HG03108 (cell line): ENCODE measurements around the gene MTRF1.

Experiments used
- ATAC-seq: cut with Tn5 transposase; IDR thresholded peaks from one replicate; pipeline ENCODE4 v1.9.1; 2021; ENCODE audit warnings: moderate library complexity; ENCODE audit not compliant: unreplicated experiment

MTRF1 gene

DNA sequence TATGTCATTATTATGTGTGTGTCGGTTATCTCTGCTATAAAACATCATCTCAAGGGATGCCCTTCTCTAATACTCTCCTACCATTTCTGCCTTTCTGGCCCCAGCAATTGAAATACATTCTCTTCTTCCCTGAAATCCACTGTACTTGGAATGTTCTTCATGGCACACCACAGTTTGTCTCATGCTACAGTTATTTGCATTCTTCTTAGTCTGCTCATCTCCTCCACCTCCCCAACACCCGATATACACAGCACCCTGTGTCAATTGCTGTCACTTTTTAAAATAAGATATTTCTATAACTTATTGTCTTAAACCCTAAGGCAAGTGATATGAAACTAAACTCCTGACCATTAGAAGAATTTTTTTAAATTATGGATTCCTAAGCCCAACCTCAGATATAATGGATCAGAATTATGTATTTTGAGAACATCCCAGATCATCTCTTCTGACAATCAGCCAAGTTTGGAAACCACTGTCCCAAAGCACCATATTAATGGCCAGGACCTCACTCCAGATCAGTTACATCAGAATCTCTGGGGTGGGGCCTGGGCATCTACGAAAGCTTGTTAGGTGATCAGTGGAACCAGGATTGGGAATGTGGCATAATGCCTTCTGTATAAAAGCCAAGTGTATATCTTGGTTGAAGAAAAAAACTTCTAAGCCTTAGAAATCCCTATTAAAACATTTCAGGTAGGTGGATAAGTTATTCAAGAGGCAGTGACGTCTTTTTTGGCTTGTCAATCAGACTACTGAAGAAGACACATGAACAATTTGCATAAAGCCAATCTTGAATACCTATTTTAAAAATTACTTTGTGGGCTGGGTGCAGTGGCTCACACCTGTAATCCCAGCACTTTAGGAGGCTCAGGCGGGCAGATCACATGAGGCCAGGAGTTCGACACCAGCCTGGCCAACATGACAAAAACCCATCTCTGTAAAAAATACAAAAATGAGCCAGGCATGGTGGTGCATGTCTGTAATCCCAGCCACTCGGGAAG, 39.0 kb downstream of the MTRF1 start:
- ATAC-seq = no peak

DNA sequence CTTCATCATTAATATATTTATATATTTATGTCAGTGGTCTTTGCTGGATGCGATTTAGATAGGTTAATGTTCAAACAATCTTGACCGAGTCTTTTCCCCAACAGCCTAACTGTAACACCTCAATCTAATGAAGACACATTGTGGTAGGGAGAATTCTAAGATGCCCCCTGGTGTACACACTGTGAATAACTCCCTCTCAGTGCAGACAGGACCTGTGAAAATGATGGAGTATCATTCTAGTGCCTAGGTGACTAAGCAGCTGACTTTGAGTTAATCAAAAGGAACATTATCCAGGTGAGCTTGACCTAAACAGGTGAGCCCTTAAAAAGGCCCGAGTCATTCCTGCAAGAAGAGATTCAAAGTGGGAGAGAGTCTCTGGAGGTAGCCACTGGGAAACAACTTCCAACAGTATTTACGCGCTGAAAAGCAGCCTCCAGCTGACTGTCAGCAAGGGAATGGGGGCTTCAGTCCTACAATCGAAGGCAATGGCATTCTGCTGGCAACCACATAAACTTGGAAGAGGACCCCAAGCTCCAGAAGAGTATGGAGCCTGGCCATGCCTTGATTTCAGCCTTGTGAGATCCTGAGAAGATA, 41.0 kb downstream of the MTRF1 start:
- peak; percentile 86 for ATAC-seq

DNA sequence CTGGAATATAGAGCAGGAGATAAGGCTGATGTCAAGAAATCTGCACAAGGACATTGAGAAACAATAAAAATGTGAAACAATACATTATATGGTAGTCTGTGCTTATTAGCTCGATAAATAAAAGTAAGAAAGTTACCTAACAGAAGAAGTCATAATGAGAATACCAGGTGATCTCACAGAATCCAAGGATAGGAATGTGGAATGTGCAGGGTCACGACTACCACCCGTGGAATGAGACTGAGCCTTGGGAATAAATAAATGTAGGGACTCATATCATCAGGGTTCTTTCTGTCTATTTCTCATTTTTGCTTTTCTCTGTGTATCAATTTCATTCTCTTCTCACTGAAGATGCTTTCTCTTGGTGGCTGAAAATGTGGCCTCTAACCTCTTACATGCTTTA, 43.0 kb downstream of the MTRF1 start:
- ATAC-seq = no peak

DNA sequence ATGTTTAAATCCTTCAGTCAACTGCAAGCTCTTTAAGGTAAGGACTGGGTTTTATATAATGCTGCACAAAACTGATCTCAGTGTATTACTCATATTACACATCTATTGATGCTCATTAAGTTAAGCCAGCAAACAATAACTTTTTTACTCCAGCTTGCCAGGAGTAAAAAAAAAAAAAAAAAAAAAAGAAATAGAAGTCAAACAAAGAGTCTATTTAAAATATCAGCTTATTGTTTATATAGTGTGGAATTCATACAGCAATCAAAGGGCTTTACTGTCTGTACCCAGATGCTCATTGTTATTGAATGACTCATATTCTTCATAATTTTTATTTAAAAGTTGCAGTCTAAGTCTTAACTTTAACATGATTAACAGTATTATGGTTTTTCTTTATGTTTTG, 47.2 kb downstream of the MTRF1 start:
- no peak for ATAC-seq

DNA sequence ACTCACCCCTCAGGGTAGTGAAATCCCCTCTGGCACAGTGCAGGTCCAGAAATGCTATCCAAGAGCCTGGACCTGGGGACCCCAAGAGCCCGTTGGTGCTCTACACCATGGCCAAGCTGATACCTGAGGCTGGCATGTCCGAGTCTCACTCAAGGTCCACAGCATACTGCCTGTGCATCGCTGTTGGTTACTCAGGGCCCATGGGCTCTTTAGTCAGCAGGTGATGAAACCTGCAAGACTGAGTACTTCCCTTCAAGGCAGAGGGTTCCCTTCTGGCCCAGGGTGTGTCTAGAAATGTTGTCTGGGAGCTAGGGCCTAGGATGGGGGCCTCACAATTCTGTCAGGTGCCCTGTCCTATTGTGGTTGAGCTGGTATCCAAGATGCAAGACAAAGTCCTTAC, 49.5 kb downstream of the MTRF1 start:
- ATAC-seq = no peak

DNA sequence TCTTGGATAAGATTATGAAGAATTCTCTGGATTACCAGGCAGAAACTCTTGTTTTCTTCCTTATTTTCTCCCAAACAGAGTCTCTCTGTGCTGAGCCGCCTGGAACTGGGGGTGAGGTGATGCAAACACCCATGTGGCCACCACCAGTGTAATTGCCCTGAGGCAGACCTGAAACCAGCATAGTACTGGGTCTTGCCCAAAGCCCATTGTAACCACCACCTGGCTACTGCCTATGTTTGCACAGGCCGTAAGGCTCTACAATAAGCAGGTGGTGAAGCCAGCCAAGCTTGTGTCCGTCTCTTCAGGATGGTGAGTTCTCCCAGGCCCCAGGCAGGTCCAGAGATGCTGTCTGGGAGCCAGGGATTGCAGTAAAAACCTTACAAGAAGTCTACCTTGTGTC, 50.1 kb downstream of the MTRF1 start:
- ATAC-seq = no peak

DNA sequence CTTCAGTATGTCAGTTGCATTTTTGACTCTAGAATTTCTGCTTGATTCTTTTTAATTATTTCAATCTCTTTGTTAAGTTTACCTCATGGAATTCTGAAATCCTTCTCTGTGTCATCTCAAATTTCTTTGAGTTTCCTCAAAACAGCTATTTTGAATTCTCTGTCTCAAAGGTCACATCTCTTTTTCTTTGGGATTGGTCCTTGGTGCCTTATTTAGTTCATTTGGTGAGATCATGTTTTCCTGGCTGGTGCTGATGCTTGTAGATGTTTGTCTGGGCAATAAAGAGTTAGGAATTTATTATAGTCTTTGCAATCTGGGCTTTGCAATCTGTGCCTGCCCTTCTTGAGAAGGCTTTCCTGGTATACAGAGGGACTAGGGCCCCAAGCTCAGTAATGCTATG, 50.5 kb downstream of the MTRF1 start:
- ATAC-seq = no peak

DNA sequence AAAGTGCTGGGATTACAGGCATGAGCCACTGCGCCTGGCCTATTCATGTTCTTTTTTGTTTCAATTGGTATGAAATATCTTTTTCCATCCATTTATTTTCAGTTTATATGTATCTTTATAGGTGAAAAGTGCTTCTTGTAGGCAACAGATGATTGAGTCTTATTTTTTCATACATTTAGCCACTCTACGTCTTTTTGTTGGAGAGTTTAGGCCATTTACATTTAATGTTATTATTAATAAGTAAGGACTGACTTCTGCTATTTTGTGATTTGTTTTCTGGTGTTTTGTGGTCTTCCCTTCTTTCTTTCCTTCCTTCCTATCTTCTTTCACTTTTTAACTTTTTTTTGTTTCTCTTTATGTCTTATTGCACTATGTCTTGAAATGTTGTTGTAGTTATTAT, 52.3 kb downstream of the MTRF1 start:
- ATAC-seq = no peak

DNA sequence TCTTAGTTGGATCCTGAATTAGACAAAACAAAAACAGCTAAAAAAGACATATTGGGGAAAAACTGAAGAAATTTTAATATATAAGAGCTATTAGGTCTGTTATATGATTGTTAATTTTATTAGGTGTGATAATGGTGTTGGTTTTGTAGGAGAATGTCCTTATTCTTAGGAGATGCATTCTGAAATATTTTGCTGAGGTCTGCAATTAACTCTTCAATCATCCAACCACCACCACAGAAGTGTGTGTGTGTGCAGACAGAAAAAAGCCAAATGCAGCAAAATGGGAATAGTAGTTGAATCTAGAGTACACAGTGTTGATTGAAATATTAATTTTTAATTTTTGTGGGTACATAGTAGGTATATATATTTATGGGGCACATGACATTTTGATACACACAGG, 56.9 kb downstream of the MTRF1 start:
- no peak for ATAC-seq

DNA sequence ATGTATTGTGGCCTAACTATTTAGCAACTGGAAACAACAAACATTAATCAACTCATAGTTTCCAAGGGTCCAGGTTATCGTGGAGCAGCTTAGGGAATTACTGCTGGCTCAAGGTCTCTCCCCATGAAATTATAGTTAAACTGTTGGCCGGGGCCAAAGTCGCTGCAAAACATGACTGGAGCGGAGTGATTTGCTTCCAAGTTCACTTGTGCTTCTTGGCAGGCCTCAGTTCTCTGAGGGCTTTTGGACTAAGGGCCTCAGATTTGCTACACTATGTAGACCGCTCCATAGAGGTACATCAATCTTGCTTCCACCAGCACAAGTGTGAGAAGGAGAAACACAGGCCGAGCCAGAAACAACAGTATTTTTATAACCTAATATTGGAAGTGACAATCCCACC, 59.6 kb downstream of the MTRF1 start:
- ATAC-seq = no peak

DNA sequence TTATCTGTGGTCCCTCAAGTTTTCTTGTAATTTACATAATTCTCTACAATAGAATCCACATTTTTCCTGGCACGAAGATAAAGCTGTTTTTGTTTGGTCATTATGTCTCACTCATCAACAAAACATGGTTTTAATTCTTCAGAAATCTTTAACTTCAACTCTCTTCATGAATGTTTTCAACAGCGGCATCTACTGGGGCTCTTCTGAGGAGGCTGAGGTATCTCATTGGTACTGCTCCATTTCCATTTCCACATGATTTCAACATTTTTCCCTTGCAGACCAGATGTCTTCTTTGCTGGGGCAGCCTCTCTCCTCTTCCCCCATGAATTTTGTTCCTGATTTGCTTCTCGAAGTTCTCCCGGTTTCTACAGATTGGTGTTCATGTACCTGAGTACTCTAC, 63.2 kb downstream of the MTRF1 start:
- ATAC-seq = no peak

DNA sequence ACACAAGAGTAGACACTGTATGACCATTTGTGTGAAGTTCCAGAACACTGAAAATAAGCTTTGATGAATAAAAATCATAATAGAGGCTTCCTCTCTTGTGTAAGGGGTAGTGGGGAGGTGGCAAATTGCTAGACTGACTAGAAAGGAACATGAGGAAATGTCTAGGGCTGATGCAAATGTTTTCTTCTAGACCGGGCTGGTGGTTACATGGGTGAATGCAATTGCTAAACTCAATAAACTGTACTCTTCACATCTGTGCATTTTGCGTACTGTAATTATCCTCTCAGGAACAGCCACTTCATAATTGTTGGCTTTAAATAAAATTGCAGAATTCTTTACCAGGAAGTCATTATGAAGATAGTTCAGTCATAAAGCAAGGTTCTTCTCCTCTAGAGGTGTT, 63.9 kb downstream of the MTRF1 start:
- peak; percentile 82 for ATAC-seq

DNA sequence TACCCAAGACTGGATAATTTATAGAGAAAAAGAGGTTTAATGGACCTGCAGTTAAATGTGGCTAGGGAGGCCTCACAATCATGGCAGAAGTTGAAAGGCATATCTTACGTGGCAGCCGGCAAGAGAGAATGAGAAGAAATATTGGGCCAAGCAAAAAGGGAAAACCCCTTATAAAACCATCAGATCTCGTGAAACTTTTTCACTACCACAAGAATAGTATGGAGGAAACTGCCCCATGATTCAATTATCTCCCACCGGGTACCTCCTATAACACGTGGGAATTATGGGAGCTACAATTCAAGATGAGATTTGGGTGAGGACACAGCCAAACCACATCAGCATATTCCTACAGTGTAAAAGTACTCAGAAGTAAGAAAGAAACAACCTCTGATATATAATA, 64.3 kb downstream of the MTRF1 start:
- no peak for ATAC-seq

DNA sequence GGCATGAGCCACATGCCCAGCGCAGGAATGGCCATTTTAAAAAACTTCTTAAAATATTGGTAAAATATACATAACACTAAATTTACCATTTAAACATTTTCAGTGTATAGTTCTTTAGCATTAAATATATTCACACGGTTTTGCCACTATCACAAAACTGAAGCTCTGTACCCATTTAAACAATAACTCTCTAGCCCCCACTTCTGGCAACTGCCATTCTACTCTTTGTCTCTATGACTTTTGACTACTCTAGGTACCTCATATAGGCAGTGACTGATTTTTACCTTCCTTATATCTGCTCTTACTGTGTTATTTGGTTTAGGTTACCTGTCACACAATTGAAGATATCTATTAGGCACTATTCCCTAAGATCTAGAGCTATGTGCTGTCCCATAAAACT, 66.8 kb downstream of the MTRF1 start:
- no peak for ATAC-seq

DNA sequence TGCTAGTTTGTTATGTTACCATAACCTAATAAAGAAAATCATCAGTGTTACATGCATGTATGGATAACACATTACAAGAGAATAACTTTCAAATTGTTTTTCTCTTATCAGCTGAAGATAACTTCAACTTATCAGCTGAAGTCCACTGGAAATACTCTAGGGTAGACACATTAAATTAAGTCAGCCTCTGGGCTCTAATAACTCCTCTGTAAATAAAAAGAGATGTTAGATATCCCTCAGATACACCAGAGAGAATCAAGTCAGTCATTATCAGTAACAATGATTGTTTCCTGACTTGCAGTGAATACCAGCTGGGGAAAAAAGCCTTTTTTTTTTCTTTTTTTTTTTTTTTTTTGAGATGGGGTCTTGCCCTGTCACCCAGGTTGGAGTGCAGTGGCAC, 67.4 kb downstream of the MTRF1 start:
- ATAC-seq = no peak

DNA sequence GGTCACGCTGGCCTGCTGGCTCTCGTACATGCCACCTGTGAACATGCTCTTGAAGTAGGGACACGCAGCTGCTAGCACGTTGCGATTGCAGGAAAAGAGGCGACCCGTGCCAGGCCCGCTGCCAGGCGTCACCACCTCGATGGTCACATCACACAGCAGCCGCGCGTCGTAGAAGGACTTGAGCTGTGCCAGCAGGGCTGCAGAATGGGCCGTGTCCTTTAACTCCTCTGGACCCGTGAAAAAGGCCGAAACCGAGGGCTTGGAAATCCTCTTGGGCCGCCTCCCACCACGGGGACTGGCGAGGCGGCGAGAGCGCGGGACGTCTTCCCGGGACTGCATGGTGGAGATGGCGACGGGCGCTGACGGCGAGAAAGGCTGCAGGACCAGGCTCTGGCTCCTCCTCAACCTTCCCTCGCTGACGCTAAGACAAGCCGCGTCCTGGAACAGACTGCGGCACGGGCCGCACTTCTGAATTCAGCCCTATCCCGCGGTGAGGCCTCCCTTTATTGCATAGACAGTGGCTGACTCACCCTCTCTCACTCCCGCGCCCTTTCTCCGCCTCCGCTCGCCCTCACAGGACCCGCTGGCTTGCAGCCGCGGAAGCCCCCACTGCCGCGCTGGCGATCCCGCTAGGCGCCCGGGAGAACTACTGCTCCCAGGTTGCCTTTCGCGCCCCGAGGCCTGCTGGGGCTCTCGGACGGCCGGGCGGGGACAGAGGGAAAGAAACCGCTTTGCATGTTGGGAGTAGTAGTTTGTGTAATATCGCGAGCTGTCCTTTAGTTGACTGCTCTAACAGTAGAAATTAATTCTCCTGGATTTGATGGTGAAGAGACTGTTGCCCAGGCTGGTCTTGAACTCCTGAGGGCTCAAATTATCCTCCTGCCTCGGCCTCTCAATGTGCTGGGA, 69.2 kb downstream of the MTRF1 start, which contains the start of gene KBTBD7:
Gene KBTBD7 (minus strand): TSS at position 651 of the 906 bp plus-strand sequence. CDS start 312 bp downstream, at position 339.
- peak; percentile 98 for ATAC-seq

DNA sequence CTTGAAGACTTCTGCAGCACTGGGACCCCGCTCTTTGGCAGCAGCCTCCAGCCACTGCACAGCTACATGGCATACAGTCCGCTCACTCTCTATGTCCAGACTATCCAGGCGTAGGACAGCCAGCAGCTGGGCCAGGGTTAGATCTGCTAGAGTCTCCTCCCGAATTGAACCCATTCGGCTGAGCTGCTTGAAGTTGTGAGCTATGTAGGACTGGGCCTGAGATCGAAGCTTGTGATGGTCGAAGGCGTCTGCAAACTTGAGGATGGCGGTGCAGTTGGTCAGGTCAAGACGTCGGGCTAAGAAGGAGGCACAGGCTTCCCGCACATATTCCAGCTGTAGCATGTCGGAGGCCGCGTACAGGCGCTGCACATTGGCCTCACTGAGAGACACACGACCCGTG, 69.9 kb downstream of the MTRF1 start:
- ATAC-seq = no peak

DNA sequence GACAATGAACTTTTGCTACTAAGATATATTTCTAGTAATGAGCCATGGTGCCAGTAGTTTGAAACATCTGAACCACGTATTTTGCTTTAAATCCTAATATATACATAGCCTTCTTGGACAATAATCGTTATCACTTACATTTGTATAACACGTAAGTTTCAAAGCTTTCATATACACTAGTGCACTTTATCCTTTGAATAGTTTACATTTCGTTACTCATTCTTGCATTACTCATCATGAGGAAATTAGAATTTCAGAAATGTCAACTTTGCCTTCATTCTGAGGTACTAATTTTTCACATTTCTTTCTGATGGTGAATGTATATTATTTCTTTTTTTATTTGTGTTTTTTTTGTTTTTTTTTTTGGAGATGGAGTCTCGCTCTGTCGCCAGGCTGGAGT, 74.8 kb downstream of the MTRF1 start:
- no peak for ATAC-seq

DNA sequence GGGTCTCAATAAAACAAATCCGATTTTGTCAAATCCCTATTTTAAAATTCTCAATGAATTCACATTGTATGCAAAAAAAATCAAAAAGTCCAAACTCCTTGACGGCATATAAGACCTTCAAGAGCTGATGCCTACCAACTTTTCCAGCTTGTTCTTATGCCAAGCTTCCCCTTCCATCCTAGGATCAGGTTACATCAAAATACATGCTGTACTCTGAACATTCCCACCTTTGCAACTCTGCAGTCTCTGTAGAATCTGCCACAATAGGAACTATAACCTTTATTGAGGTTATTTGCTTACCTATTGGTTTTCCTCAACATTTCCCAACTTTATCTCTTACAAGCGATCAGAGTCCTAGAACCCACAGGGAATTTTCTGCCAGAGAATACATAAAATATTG, 76.9 kb downstream of the MTRF1 start:
- ATAC-seq = no peak

DNA sequence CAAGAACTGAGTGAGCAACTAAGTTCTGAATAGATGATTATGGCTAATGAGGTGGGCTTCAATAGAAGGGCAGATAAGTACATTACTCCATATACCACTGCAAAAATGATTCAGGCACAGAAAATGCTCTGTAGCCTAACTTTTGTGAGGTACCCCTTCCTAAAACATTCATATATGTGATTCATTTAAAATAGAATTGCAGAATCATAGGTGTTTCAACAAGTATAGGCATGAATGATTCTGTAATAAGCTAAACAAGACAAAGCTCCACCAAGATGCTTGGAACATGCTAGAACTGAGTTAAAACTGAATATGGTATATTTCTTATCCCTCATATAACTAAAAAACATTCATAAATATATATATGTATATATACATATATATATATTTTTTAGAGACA, 81.1 kb downstream of the MTRF1 start:
- ATAC-seq = no peak

DNA sequence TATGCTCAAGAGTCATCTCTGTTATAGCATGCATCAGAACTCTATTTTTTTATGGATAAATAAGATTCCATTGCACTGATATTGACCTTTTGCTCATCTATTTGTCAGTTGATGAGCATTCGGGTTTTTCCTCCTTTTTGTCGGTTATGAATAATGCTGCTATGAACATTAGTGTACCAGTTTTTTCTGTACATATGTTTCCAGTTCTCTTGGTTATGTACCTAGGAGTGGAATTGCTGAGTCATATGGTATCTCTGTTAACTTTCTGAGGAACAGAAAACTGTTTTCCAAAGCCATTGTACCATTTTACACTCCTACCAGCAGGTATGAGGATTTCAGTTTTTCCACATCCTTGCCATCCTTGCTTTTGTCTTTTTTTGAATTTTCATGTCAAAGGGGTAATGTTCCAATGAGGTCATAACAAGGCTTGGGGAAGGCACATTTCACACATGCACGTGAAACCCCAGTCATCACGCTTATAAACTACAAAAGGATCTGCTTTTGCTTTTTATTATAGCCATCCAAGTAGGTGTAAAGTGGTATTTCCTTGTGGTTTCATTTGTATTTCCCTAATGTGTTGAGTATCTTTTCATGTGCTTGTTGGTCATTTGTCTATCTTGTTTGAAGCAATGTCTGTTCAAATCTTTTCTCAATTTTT, 83.7 kb downstream of the MTRF1 start:
- no peak for ATAC-seq
